Hepatocyte (in vitro differentiated cells): Measurements from ENCODE around the gene MZT2B.
"Not testable (repeated sequence)": the region's sequence is repeated elsewhere in the genome, so short reads cannot be mapped to it uniquely, and the experiment has no call there.

Source experiments
- CTCF ChIP-seq: fragments of 200-600 bp; sonication (generic); IDR thresholded peaks from 2 replicates; pipeline ENCODE4 v1.5.1; 2016; ENCODE audit warnings: antibody characterized with exemption, mild to moderate bottlenecking; ENCODE audit not compliant: poor library complexity
- EZH2 ChIP-seq: fragments of 200-600 bp; sonication (generic); IDR thresholded peaks from 2 replicates; pipeline ENCODE4 v1.6.1; 2016; ENCODE audit warnings: antibody characterized with exemption, mild to moderate bottlenecking, borderline replicate concordance
- EZH2phosphoT487 ChIP-seq: fragments of 200-600 bp; sonication (generic); IDR thresholded peaks from one replicate; pipeline ENCODE4 v1.6.1; 2018; ENCODE audit warnings: antibody characterized with exemption, mild to moderate bottlenecking, low read depth, moderate library complexity; ENCODE audit not compliant: unreplicated experiment, severe bottlenecking

GRCh38 chr2:130138326-130138725 lies 43.7 kb upstream of the MZT2B start:
- TF ChIP-seq CTCF, EZH2phosphoT487, EZH2: not testable (repeated sequence)
